HEK293 (cell line): ENCODE measurements around the gene ZNF630.

Experiments
- EGR2 ChIP-seq: fragments of 450-650 bp; formaldehyde crosslinking; IDR thresholded peaks from 2 replicates; pipeline ENCODE4 v1.5.1; 2016; ENCODE audit warnings: low read depth, missing biosample characterization, missing genetic modification characterization
- GLI2 ChIP-seq: fragments of 450-650 bp; formaldehyde crosslinking; IDR thresholded peaks from 2 replicates; pipeline ENCODE4; 2017; ENCODE audit warnings: missing biosample characterization, missing genetic modification characterization, low read depth, borderline replicate concordance
- GLIS2 ChIP-seq: fragments of 450-650 bp; formaldehyde crosslinking; IDR thresholded peaks from 2 replicates; pipeline ENCODE4 v1.5.1; 2016; ENCODE audit warnings: missing biosample characterization, missing genetic modification characterization
- HOXD13 ChIP-seq: sonication (generic); formaldehyde crosslinking; IDR thresholded peaks from 2 replicates; pipeline ENCODE4 v1.8.0; 2022; ENCODE audit warnings: missing genetic modification reagents, borderline replicate concordance
- IKZF3 ChIP-seq: fragments of 450-650 bp; IDR thresholded peaks from 2 replicates; pipeline ENCODE4 v1.5.0; 2018; ENCODE audit warnings: missing biosample characterization, mild to moderate bottlenecking, missing genetic modification characterization, moderate library complexity
- KLF10 ChIP-seq: fragments of 450-650 bp; IDR thresholded peaks from 2 replicates; pipeline ENCODE4 v1.5.1; 2018; ENCODE audit warnings: missing biosample characterization, mild to moderate bottlenecking, missing genetic modification characterization
- KLF7 ChIP-seq: fragments of 450-650 bp; formaldehyde crosslinking; IDR thresholded peaks from 2 replicates; pipeline ENCODE4 v1.5.1; 2016; ENCODE audit warnings: missing biosample characterization, missing genetic modification characterization, borderline replicate concordance
- KLF8 ChIP-seq: fragments of 450-650 bp; formaldehyde crosslinking; IDR thresholded peaks from 2 replicates; pipeline ENCODE4 v1.5.1; 2016; ENCODE audit warnings: missing biosample characterization, missing genetic modification characterization
- MZF1 ChIP-seq: fragments of 450-650 bp; formaldehyde crosslinking; IDR thresholded peaks from 2 replicates; pipeline ENCODE4 v1.5.1; 2017; ENCODE audit warnings: missing biosample characterization, missing genetic modification characterization, borderline replicate concordance
- PRDM6 ChIP-seq: fragments of 450-650 bp; formaldehyde crosslinking; IDR thresholded peaks from 2 replicates; pipeline ENCODE4 v1.5.1; 2017; ENCODE audit warnings: missing biosample characterization, missing genetic modification characterization
- SCRT1 ChIP-seq: fragments of 450-650 bp; formaldehyde crosslinking; IDR thresholded peaks from 2 replicates; pipeline ENCODE4 v1.5.1; 2016; ENCODE audit warnings: missing biosample characterization, missing genetic modification characterization, borderline replicate concordance
- SCRT2 ChIP-seq: fragments of 450-650 bp; formaldehyde crosslinking; IDR thresholded peaks from 2 replicates; pipeline ENCODE4 v1.5.1; 2016; ENCODE audit warnings: missing biosample characterization, missing genetic modification characterization
- SP2 ChIP-seq: fragments of 450-650 bp; formaldehyde crosslinking; IDR thresholded peaks from 2 replicates; pipeline ENCODE4 v1.5.1; 2016; ENCODE audit warnings: missing biosample characterization, missing genetic modification characterization
- TCF7L2 ChIP-seq: IDR thresholded peaks from 2 replicates; pipeline ENCODE4 v1.6.1; 2011; ENCODE audit warnings: low read depth, mild to moderate bottlenecking, inconsistent platforms, low read length, moderate library complexity, borderline replicate concordance
- YY1 ChIP-seq: fragments of 450-650 bp; formaldehyde crosslinking; IDR thresholded peaks from 2 replicates; pipeline ENCODE4 v1.5.1; 2018; ENCODE audit warnings: missing biosample characterization, missing genetic modification characterization
- YY2 ChIP-seq: fragments of 450-650 bp; formaldehyde crosslinking; IDR thresholded peaks from 2 replicates; pipeline ENCODE4 v1.5.1; 2016; ENCODE audit warnings: missing biosample characterization, missing genetic modification characterization
- ZBTB17 ChIP-seq: fragments of 450-650 bp; formaldehyde crosslinking; IDR thresholded peaks from 2 replicates; pipeline ENCODE4 v1.5.1; 2016; ENCODE audit warnings: missing biosample characterization, missing genetic modification characterization
- ZFP69B ChIP-seq: fragments of 450-650 bp; formaldehyde crosslinking; IDR thresholded peaks from 2 replicates; pipeline ENCODE4 v1.5.1; 2016; ENCODE audit warnings: missing biosample characterization, missing genetic modification characterization
- ZNF112 ChIP-seq: fragments of 450-650 bp; formaldehyde crosslinking; IDR thresholded peaks from 2 replicates; pipeline ENCODE4 v1.5.0; 2017; ENCODE audit warnings: missing biosample characterization, missing genetic modification characterization
- ZNF174 ChIP-seq: fragments of 450-650 bp; formaldehyde crosslinking; IDR thresholded peaks from 2 replicates; pipeline ENCODE4 v1.5.0; 2017; ENCODE audit warnings: missing biosample characterization, mild to moderate bottlenecking, missing genetic modification characterization
- ZNF221 ChIP-seq: fragments of 450-650 bp; formaldehyde crosslinking; IDR thresholded peaks from 2 replicates; pipeline ENCODE4 v1.5.1; 2017; ENCODE audit warnings: missing biosample characterization, missing genetic modification characterization, borderline replicate concordance
- ZNF561 ChIP-seq: fragments of 450-650 bp; IDR thresholded peaks from 2 replicates; pipeline ENCODE4 v1.5.1; 2018; ENCODE audit warnings: missing biosample characterization, missing genetic modification characterization, borderline replicate concordance
- ZNF585B ChIP-seq: fragments of 450-650 bp; formaldehyde crosslinking; IDR thresholded peaks from 2 replicates; pipeline ENCODE4 v1.5.1; 2016; ENCODE audit warnings: missing biosample characterization, missing genetic modification characterization
- TF ChIP-seq, protein P1 (sequence below): fragments of 450-650 bp; formaldehyde crosslinking; IDR thresholded peaks from 2 replicates; pipeline ENCODE4 v1.5.1; 2016; ENCODE audit warnings: missing biosample characterization, missing genetic modification characterization
- TF ChIP-seq, protein P2 (sequence below): fragments of 450-650 bp; formaldehyde crosslinking; IDR thresholded peaks from 2 replicates; pipeline ENCODE4 v1.5.1; 2016; ENCODE audit warnings: missing biosample characterization, missing genetic modification characterization, low read depth
- TF ChIP-seq, protein P3 (sequence below): fragments of 450-650 bp; formaldehyde crosslinking; IDR thresholded peaks from 2 replicates; pipeline ENCODE4 v1.5.1; 2016; ENCODE audit warnings: missing biosample characterization, missing genetic modification characterization
- TF ChIP-seq, protein P4 (sequence below): sonication (generic); formaldehyde crosslinking; IDR thresholded peaks from 2 replicates; pipeline ENCODE4 v1.8.1; 2022; ENCODE audit warnings: mild to moderate bottlenecking, moderate library complexity, missing genetic modification reagents
- TF ChIP-seq, protein P5 (sequence below): fragments of 450-650 bp; formaldehyde crosslinking; IDR thresholded peaks from 2 replicates; pipeline ENCODE4 v1.5.1; 2016; ENCODE audit warnings: missing biosample characterization, missing genetic modification characterization

ZNF630 gene

DNA sequence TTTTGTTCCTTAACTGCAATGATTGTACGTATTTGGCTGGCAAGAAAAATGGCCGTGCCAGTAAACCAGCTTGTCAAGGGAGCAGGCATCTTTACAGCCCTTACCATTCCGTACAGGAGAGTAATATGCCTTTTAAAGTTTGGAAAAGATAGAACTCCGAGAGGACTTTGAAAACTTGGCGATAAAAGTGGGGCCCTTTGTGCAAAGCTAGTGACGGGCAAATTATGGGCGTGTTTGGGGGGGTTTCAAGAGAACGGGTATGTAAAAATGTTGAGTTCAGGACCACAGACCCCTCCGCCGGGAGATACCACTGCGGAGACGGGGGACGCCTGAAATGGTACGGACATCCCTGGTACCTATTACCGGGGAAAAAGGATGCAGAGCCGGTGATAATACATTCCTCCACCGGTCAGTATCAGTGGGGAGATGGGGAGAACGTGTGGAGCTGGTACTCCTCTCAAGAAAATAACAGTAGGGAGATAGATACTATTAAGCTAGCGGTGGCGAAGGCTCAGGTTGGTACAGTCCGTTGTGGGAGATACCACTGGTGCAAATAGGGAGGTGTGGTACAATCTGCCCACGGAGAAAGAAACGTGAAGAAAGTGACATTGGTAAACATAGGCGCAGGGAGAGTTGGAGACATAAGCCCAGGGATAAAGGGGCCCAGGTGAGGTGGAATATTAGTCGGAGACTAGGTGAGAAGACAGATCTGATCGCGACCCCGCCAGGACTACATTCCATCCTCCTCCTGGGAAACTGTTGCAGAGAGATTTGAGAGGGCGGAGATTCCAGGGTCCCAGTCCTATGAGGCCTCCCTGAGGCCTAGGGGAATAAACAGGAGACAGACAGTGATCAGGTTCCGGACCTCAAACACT, 50.2 kb downstream of the ZNF630 start (continued):
- TF ChIP-seq SCRT1 (tag by site-specific recombination) (peak; percentile 94), YY1 (tag by site-specific recombination) (peak; percentile 90), SP2 (tag by site-specific recombination) (peak; percentile 24; the same call in 1 of the 2 replicates), PRDM6 (tag by site-specific recombination) (no peak), GLIS2 (tag by site-specific recombination) (no peak), MZF1 (no peak), ZNF112 (no peak), KLF10 (no peak), ZNF585B (tag by site-specific recombination) (0 out of 2 replicates have a peak, but pooled peaks have one; percentile 26), YY2 (tag by site-specific recombination) (peak; percentile 91), EGR2 (tag by site-specific recombination) (0 out of 2 replicates have a peak, but pooled peaks have one; percentile 6), ZFP69B (peak; percentile 54; the same call in 1 of the 2 replicates), KLF7 (no peak; the same call in 1 of the 2 replicates), TCF7L2 (peak; percentile 79), ZBTB17 (tag by site-specific recombination) (peak; percentile 83), ZNF174 (tag by site-specific recombination) (no peak), IKZF3 (tag by site-specific recombination) (peak; percentile 56; the same call in 1 of the 2 replicates), ZNF561 (tag by site-specific recombination) (no peak), KLF8 (tag by site-specific recombination) (peak; percentile 55; the same call in 1 of the 2 replicates), GLI2 (no peak), ZNF221 (no peak), SCRT2 (tag by site-specific recombination) (peak; percentile 98), HOXD13 (no peak)
- TF ChIP-seq, protein P1, sequence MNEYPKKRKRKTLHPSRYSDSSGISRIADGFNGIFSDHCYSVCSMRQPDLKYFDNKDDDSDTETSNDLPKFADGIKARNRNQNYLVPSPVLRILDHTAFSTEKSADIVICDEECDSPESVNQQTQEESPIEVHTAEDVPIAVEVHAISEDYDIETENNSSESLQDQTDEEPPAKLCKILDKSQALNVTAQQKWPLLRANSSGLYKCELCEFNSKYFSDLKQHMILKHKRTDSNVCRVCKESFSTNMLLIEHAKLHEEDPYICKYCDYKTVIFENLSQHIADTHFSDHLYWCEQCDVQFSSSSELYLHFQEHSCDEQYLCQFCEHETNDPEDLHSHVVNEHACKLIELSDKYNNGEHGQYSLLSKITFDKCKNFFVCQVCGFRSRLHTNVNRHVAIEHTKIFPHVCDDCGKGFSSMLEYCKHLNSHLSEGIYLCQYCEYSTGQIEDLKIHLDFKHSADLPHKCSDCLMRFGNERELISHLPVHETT (tag by site-specific recombination): 0 out of 2 replicates have a peak, but pooled peaks have one; percentile 31
- TF ChIP-seq, protein P2, sequence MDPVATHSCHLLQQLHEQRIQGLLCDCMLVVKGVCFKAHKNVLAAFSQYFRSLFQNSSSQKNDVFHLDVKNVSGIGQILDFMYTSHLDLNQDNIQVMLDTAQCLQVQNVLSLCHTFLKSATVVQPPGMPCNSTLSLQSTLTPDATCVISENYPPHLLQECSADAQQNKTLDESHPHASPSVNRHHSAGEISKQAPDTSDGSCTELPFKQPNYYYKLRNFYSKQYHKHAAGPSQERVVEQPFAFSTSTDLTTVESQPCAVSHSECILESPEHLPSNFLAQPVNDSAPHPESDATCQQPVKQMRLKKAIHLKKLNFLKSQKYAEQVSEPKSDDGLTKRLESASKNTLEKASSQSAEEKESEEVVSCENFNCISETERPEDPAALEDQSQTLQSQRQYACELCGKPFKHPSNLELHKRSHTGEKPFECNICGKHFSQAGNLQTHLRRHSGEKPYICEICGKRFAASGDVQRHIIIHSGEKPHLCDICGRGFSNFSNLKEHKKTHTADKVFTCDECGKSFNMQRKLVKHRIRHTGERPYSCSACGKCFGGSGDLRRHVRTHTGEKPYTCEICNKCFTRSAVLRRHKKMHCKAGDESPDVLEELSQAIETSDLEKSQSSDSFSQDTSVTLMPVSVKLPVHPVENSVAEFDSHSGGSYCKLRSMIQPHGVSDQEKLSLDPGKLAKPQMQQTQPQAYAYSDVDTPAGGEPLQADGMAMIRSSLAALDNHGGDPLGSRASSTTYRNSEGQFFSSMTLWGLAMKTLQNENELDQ (tag by site-specific recombination): no peak
- TF ChIP-seq, protein P3, sequence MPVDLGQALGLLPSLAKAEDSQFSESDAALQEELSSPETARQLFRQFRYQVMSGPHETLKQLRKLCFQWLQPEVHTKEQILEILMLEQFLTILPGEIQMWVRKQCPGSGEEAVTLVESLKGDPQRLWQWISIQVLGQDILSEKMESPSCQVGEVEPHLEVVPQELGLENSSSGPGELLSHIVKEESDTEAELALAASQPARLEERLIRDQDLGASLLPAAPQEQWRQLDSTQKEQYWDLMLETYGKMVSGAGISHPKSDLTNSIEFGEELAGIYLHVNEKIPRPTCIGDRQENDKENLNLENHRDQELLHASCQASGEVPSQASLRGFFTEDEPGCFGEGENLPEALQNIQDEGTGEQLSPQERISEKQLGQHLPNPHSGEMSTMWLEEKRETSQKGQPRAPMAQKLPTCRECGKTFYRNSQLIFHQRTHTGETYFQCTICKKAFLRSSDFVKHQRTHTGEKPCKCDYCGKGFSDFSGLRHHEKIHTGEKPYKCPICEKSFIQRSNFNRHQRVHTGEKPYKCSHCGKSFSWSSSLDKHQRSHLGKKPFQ (tag by site-specific recombination): no peak
- TF ChIP-seq, protein P4, sequence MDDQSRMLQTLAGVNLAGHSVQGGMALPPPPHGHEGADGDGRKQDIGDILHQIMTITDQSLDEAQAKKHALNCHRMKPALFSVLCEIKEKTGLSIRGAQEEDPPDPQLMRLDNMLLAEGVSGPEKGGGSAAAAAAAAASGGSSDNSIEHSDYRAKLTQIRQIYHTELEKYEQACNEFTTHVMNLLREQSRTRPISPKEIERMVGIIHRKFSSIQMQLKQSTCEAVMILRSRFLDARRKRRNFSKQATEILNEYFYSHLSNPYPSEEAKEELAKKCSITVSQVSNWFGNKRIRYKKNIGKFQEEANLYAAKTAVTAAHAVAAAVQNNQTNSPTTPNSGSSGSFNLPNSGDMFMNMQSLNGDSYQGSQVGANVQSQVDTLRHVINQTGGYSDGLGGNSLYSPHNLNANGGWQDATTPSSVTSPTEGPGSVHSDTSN (CRISPR knock-in tag): no peak
- TF ChIP-seq, protein P5, sequence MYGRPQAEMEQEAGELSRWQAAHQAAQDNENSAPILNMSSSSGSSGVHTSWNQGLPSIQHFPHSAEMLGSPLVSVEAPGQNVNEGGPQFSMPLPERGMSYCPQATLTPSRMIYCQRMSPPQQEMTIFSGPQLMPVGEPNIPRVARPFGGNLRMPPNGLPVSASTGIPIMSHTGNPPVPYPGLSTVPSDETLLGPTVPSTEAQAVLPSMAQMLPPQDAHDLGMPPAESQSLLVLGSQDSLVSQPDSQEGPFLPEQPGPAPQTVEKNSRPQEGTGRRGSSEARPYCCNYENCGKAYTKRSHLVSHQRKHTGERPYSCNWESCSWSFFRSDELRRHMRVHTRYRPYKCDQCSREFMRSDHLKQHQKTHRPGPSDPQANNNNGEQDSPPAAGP (tag by site-specific recombination): peak; percentile 49
